HepG2 (cell line): Measurements from ENCODE around the gene R3HDM1. TPM values are rescaled to one million over a fixed set of nuclear protein-coding genes. Genes with fewer than 3 reads are reported as not detected.

ENCODE experiments used
- ATM ChIP-seq: fragments of 450-650 bp; IDR thresholded peaks from 2 replicates; pipeline ENCODE4 v1.7.1; 2017; ENCODE audit warnings: mild to moderate bottlenecking, borderline replicate concordance
- E2F2 ChIP-seq: sonication (generic); formaldehyde crosslinking; IDR thresholded peaks from 2 replicates; pipeline ENCODE4 v1.4.0; 2020; ENCODE audit warnings: missing genetic modification reagents, borderline replicate concordance
- HMGXB3 ChIP-seq: sonication (generic); formaldehyde crosslinking; IDR thresholded peaks from 2 replicates; pipeline ENCODE4 v1.4.0; 2020; ENCODE audit warnings: missing genetic modification reagents, borderline replicate concordance
- HNRNPLL ChIP-seq: fragments of 200-400 bp; formaldehyde crosslinking; IDR thresholded peaks from 2 replicates; pipeline ENCODE4 v1.6.1; 2017; ENCODE audit warnings: mild to moderate bottlenecking, low read depth, low read length; ENCODE audit not compliant: poor library complexity, severe bottlenecking
- SNRNP70 ChIP-seq: fragments of 200-400 bp; formaldehyde crosslinking; IDR thresholded peaks from 2 replicates; pipeline ENCODE4 v1.6.1; 2017; ENCODE audit warnings: mild to moderate bottlenecking, low read depth, low read length, moderate library complexity
- STAG1 ChIP-seq: sonication (generic); formaldehyde crosslinking; IDR thresholded peaks from 2 replicates; pipeline ENCODE4 v1.4.0; 2020; ENCODE audit warnings: missing genetic modification reagents
- ZNF468 ChIP-seq: sonication (generic); formaldehyde crosslinking; IDR thresholded peaks from 2 replicates; pipeline ENCODE4 v1.8.0; 2022; ENCODE audit warnings: mild to moderate bottlenecking, moderate library complexity, missing genetic modification reagents
- ZNF691 ChIP-seq: sonication (generic); formaldehyde crosslinking; IDR thresholded peaks from 2 replicates; pipeline ENCODE4 v1.4.0; 2020; ENCODE audit warnings: missing genetic modification reagents, low read depth, mild to moderate bottlenecking, borderline replicate concordance
- ZNF772 ChIP-seq: sonication (generic); formaldehyde crosslinking; IDR thresholded peaks from 2 replicates; pipeline ENCODE4 v1.5.0; 2020; ENCODE audit warnings: mild to moderate bottlenecking, missing genetic modification reagents
- polyA plus RNA-seq, 8 experiments: library from polyadenylated mRNA; depleted of rRNA in 3 of 8; stranded (reverse) in 7 of 8; unstranded in 1 of 8; fragments of >200 nt; fragmentation: Illumina TruSeq in 4 of 8; extraction: Trizol in 4 of 8; gene quantifications; 2 replicates each; pipeline versions ENCODE4 v1.2.1 to v1.2.3, GENCODE V29; 2011 to 2016; ENCODE audit warnings: low read depth in 4 of 8, missing spikeins in 1 of 8, mixed read lengths in 1 of 8; ENCODE audit not compliant: insufficient read depth in 1 of 8
- total RNA-seq, 5 experiments: library from RNA; depleted of rRNA; stranded (reverse); fragments of >200 nt; fragmentation: Illumina TruSeq; extraction: Trizol; gene quantifications; 2 replicates each; pipeline ENCODE4 v1.2.3, GENCODE V29; 2016; ENCODE audit warnings: low read depth in 1 of 5
- TF ChIP-seq, protein P1 (sequence below): sonication (generic); formaldehyde crosslinking; IDR thresholded peaks from 2 replicates; pipeline ENCODE4 v1.4.0; 2020; ENCODE audit warnings: missing genetic modification reagents
- TF ChIP-seq, protein P2 (sequence below), 2 experiments: sonication (generic) in 1 of 2; formaldehyde crosslinking in 1 of 2; IDR thresholded peaks; 2 replicates each; pipeline versions ENCODE4 v1.4.0 to v1.6.1; 2018 to 2020; ENCODE audit warnings: missing genetic modification reagents in 2 of 2, borderline replicate concordance in 1 of 2, low read depth in 1 of 2, mild to moderate bottlenecking in 1 of 2, missing biosample characterization in 1 of 2

R3HDM1 gene
- total and polyA plus RNA-seq, 2 of the 13 experiments (the other 11 are each of a cell fraction or from before 2014, with no cell fraction given) = 15.7 to 54.3 TPM

DNA sequence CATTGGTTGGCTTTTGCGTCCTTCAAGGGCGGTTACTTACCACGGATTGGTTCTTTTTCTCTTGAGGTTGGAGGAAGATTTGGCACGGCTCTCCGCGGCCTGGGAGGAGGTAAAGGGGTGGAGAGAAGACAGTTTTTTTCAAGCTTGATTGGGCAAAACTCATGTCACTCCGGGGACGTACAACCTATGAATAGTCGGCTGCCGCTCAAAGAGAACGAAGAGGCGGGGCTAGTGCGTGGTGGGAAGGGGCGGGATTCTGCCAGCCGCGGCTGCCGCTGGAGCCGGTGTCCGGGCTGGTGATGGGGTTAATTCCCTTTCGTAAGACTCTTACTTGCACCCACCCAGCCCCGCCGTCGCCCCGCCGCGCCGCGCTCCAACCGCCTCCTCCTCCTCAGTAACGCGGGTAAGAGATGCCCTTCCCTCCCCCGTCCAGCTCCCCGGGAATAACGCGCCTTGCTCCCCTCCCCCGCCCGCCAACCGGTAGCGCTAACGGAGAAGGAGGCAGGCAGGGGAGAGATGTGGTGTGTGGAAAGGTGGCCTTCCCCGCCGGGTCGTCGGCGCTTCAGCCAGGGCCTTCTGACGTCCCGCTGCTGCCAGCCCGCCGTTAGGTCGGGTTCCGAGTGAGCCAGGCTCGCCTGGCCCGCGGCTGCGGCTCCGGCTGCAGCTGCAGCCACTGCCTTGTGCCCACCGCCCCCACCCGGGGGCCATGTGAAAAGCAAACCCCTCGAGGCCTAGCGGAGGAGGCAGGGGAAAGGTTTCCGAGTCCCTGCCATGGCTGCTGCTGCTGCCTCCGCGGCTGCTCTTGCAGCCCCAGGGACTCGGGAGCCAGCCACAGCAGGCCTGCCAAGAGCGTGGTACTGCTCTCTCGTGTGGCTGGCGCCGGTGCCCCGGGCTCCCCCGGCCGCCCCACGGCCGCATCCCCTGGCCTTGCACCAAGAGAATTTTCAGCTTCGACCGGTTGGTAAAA, at the start of gene R3HDM1 (continued):
- TF ChIP-seq ZNF691 (CRISPR knock-in tag) (peak; percentile 92; the same call in 1 of the 2 replicates), ZNF468 (0 out of 2 replicates have a peak, but pooled peaks have one; percentile 25), E2F2 (CRISPR knock-in tag) (no peak), HNRNPLL (peak; percentile 80), STAG1 (CRISPR knock-in tag) (peak; percentile 57), SNRNP70 (no peak), HMGXB3 (CRISPR knock-in tag) (peak; percentile 20; the same call in 1 of the 2 replicates), ATM (no peak), ZNF772 (CRISPR knock-in tag) (peak; percentile 90)
- TF ChIP-seq, protein P1, sequence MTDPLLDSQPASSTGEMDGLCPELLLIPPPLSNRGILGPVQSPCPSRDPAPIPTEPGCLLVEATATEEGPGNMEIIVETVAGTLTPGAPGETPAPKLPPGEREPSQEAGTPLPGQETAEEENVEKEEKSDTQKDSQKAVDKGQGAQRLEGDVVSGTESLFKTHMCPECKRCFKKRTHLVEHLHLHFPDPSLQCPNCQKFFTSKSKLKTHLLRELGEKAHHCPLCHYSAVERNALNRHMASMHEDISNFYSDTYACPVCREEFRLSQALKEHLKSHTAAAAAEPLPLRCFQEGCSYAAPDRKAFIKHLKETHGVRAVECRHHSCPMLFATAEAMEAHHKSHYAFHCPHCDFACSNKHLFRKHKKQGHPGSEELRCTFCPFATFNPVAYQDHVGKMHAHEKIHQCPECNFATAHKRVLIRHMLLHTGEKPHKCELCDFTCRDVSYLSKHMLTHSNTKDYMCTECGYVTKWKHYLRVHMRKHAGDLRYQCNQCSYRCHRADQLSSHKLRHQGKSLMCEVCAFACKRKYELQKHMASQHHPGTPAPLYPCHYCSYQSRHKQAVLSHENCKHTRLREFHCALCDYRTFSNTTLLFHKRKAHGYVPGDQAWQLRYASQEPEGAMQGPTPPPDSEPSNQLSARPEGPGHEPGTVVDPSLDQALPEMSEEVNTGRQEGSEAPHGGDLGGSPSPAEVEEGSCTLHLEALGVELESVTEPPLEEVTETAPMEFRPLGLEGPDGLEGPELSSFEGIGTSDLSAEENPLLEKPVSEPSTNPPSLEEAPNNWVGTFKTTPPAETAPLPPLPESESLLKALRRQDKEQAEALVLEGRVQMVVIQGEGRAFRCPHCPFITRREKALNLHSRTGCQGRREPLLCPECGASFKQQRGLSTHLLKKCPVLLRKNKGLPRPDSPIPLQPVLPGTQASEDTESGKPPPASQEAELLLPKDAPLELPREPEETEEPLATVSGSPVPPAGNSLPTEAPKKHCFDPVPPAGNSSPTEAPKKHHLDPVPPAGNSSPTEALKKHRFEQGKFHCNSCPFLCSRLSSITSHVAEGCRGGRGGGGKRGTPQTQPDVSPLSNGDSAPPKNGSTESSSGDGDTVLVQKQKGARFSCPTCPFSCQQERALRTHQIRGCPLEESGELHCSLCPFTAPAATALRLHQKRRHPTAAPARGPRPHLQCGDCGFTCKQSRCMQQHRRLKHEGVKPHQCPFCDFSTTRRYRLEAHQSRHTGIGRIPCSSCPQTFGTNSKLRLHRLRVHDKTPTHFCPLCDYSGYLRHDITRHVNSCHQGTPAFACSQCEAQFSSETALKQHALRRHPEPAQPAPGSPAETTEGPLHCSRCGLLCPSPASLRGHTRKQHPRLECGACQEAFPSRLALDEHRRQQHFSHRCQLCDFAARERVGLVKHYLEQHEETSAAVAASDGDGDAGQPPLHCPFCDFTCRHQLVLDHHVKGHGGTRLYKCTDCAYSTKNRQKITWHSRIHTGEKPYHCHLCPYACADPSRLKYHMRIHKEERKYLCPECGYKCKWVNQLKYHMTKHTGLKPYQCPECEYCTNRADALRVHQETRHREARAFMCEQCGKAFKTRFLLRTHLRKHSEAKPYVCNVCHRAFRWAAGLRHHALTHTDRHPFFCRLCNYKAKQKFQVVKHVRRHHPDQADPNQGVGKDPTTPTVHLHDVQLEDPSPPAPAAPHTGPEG (CRISPR knock-in tag) = peak; percentile 73; the same call in 1 of the 2 replicates
- TF ChIP-seq, protein P2, sequence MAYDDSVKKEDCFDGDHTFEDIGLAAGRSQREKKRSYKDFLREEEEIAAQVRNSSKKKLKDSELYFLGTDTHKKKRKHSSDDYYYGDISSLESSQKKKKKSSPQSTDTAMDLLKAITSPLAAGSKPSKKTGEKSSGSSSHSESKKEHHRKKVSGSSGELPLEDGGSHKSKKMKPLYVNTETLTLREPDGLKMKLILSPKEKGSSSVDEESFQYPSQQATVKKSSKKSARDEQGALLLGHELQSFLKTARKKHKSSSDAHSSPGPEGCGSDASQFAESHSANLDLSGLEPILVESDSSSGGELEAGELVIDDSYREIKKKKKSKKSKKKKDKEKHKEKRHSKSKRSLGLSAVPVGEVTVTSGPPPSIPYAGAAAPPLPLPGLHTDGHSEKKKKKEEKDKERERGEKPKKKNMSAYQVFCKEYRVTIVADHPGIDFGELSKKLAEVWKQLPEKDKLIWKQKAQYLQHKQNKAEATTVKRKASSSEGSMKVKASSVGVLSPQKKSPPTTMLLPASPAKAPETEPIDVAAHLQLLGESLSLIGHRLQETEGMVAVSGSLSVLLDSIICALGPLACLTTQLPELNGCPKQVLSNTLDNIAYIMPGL (CRISPR knock-in tag; IDR thresholded peaks at IDR 0.05; ENCODE audit: borderline replicate concordance in 1 of 2, low read depth in 1 of 2) = peak; percentile 84 to 94
